ENCODE measurements around the gene PLXNA4. TPM values are rescaled to one million over a fixed set of nuclear protein-coding genes. Genes with fewer than 3 reads are reported as not detected.

PLXNA4 gene
- total RNA-seq, 1 donor from 2014 or later = 16.2 TPM

DNA sequence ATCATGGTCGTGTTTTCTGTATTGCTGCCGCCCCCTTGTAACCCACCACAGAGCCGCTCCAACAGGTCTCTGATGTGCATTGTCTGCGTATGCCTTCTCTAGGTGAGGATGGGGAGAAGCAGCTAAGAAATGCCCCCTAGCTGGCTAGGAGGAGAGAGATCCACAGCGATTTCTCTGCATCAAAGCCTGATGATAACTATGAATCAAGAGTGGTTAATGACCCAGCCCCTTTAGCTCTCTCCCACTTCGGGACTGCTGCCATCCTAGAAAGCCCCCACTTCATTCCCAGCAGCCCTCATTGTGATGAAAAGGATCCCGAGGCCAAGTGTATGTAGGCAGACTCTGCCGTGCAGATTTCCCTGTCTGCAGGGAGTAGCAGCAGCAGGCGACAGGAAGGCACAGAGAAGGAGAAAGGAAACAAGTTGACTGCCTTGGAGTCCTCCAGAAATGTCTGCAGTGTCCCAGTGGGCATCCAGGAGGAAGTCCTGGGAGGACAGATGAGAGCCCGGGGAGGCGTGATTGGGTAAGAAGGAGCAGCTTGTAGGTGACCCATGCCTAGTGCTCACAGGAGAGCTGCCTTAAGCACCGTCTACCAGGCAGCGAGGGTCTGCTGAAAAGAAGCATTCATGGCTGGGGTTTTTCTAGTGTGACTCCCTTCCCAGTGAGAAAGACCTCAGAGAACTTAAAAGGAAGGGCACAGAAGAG is 2.9 kb downstream of the PLXNA4 start:
- TF ChIP-seq CTCF (IDR thresholded peaks at IDR 0.05; ENCODE audit: partially characterized antibody, unreplicated experiment) = no peak
- Mint-ChIP-seq H3K27me3 (ENCODE audit: unreplicated experiment) (peaks cover 27% of the 10 kb centered on the region), H3K9me3 (ENCODE audit: unreplicated experiment) (peaks cover 6% of the 10 kb centered on the region), H3K27ac (ENCODE audit: unreplicated experiment) (no peak overlapping the region), H3K4me1 (ENCODE audit: low read depth, unreplicated experiment) (peaks cover 18% of the 10 kb centered on the region), H3K4me3 (ENCODE audit: unreplicated experiment) (peak overlapping the region; percentile 76), H3K36me3 (ENCODE audit: unreplicated experiment) (no peaks in the 10 kb centered on the region)
- no peak for DNase-seq

- H3K27me3 Mint-ChIP-seq (ENCODE audit: unreplicated experiment) = peaks cover 22% of the 10 kb centered on the region
- no peak for DNase-seq
- TF ChIP-seq CTCF (IDR thresholded peaks at IDR 0.05; ENCODE audit: partially characterized antibody, unreplicated experiment) = no peak
- H3K4me1 Mint-ChIP-seq (ENCODE audit: low read depth, unreplicated experiment) = peaks cover 18% of the 10 kb centered on the region
- no peak overlapping the region for H3K27ac Mint-ChIP-seq (ENCODE audit: unreplicated experiment)
- peaks cover 6% of the 10 kb centered on the region for H3K9me3 Mint-ChIP-seq (ENCODE audit: unreplicated experiment)
- H3K4me3 Mint-ChIP-seq (ENCODE audit: unreplicated experiment) = peak overlapping the region; percentile 76
- no peaks in the 10 kb centered on the region for H3K36me3 Mint-ChIP-seq (ENCODE audit: unreplicated experiment)
Measured at GRCh38 chr7:132572526-132572925, 3.7 kb downstream of the PLXNA4 start.

- Mint-ChIP-seq H3K27ac (ENCODE audit: unreplicated experiment) (no peak overlapping the region), H3K27me3 (ENCODE audit: unreplicated experiment) (peaks cover 22% of the 10 kb centered on the region), H3K9me3 (ENCODE audit: unreplicated experiment) (peaks cover 6% of the 10 kb centered on the region), H3K4me1 (ENCODE audit: low read depth, unreplicated experiment) (peaks cover 18% of the 10 kb centered on the region), H3K36me3 (ENCODE audit: unreplicated experiment) (no peaks in the 10 kb centered on the region), H3K4me3 (ENCODE audit: unreplicated experiment) (no peak overlapping the region)
- no peak for TF ChIP-seq CTCF (IDR thresholded peaks at IDR 0.05; ENCODE audit: partially characterized antibody, unreplicated experiment)
- DNase-seq = no peak
Measured at GRCh38 chr7:132571970-132572369, 4.3 kb downstream of the PLXNA4 start.

GRCh38 chr7:132569884-132570614 is 6.2 kb downstream of the PLXNA4 start:
- Mint-ChIP-seq H3K27ac (ENCODE audit: unreplicated experiment) (no peak overlapping the region), H3K27me3 (ENCODE audit: unreplicated experiment) (peaks cover 17% of the 10 kb centered on the region), H3K4me1 (ENCODE audit: low read depth, unreplicated experiment) (peaks cover 21% of the 10 kb centered on the region), H3K4me3 (ENCODE audit: unreplicated experiment) (no peak overlapping the region), H3K9me3 (ENCODE audit: unreplicated experiment) (peaks cover 4% of the 10 kb centered on the region), H3K36me3 (ENCODE audit: unreplicated experiment) (peaks cover under 1% of the 10 kb centered on the region)
- no peak for TF ChIP-seq CTCF (IDR thresholded peaks at IDR 0.05; ENCODE audit: partially characterized antibody, unreplicated experiment)
- DNase-seq = no peak

- peaks cover 4% of the 10 kb centered on the region for H3K9me3 Mint-ChIP-seq (ENCODE audit: unreplicated experiment)
- DNase-seq = no peak
- H3K4me1 Mint-ChIP-seq (ENCODE audit: low read depth, unreplicated experiment) = peaks cover 19% of the 10 kb centered on the region
- TF ChIP-seq CTCF (IDR thresholded peaks at IDR 0.05; ENCODE audit: partially characterized antibody, unreplicated experiment) = no peak
- peaks cover 9% of the 10 kb centered on the region for H3K36me3 Mint-ChIP-seq (ENCODE audit: unreplicated experiment)
- no peak overlapping the region for H3K4me3 Mint-ChIP-seq (ENCODE audit: unreplicated experiment)
- peaks cover 22% of the 10 kb centered on the region for H3K27me3 Mint-ChIP-seq (ENCODE audit: unreplicated experiment)
- no peak overlapping the region for H3K27ac Mint-ChIP-seq (ENCODE audit: unreplicated experiment)
Measured at GRCh38 chr7:132568962-132569361, 7.3 kb downstream of the PLXNA4 start.
